K562 (cell line): ENCODE measurements around the gene ANKRD60. TPM values are rescaled to one million over a fixed set of nuclear protein-coding genes. Genes with fewer than 3 reads are reported as not detected.

Experiments
- ATAC-seq: fragments of 200-7000 bp; cut with Tn5 transposase; 3 replicates; pipeline ENCODE4 v1.9.1; 2020; ENCODE audit warnings: moderate library complexity
- BruUV-seq: library from RNA; stranded (reverse); fragments of 400-500 nt; replicated peaks from 2 replicates; lab custom pipeline; 2021; lab: Mats Ljungman, UMichigan
- CTCF ChIA-PET: fragments of 300-600 bp; formaldehyde crosslinking; extraction: SDS; loops from one replicate; lab custom pipeline; 2021; ENCODE audit warnings: low intra/inter-chr PET ratio; lab: Yijun Ruan, JAX
- POLR2A ChIA-PET: fragments of 300-600, 350-650 bp; sonication (Branson Sonifier 250); formaldehyde crosslinking; extraction: SDS; loops from one replicate; lab custom pipeline; 2021; ENCODE audit warnings: antibody characterized with exemption, inconsistent platforms; lab: Yijun Ruan, JAX
- DNase-seq, 4 experiments: peaks; one replicate each; pipeline versions ENCODE4 v3.0.0 to v3.0.0-alpha.2; 2011 to 2018; ENCODE audit warnings: low spot score in 3 of 4, mixed read lengths in 3 of 4; ENCODE audit errors: extremely low read depth in 1 of 4
- FAIRE-seq: peaks from 2 replicates; lab custom pipeline; 2011; peaks lifted over from hg19 to GRCh38; lab: Jason Lieb, UNC
- H2AFZ ChIP-seq: 2 replicates; pipeline ENCODE4 v1.6.0; 2011; ENCODE audit warnings: low read depth, low read length, control low read depth, inconsistent platforms
- H3K27ac ChIP-seq: fragments of 200-600 bp; 3 replicates; pipeline ENCODE4 v1.8.0; 2011; ENCODE audit warnings: low read depth, mild to moderate bottlenecking, control low read depth, inconsistent platforms, low read length, moderate library complexity, mixed read lengths; ENCODE audit errors: extremely low read depth
- H3K27me3 ChIP-seq, 2 experiments: fragments of 300-600 bp in 1 of 2; 2 replicates in 1 of 2; 3 replicates in 1 of 2; pipeline versions ENCODE4 v1.6.0 to v1.8.0; 2011; ENCODE audit warnings: inconsistent platforms in 2 of 2, low read length in 2 of 2, mild to moderate bottlenecking in 1 of 2, mixed read lengths in 1 of 2, moderate library complexity in 1 of 2; ENCODE audit not compliant: control insufficient read depth in 2 of 2, insufficient read depth in 2 of 2
- H3K36me3 ChIP-seq: fragments of 300-600 bp; 3 replicates; pipeline ENCODE4 v1.8.0; 2011; ENCODE audit warnings: mild to moderate bottlenecking, low read length, inconsistent platforms; ENCODE audit not compliant: control insufficient read depth, insufficient read depth
- H3K4me1 ChIP-seq, 2 experiments: fragments of 200-600 bp in 1 of 2; replicated peaks in 1 of 2; 2 replicates in 1 of 2; 3 replicates in 1 of 2; pipeline versions ENCODE4 v1.5.1 to v1.8.0; 2011; ENCODE audit warnings: inconsistent platforms in 2 of 2, low read length in 2 of 2, mild to moderate bottlenecking in 1 of 2, mixed read lengths in 1 of 2, moderate library complexity in 1 of 2; ENCODE audit not compliant: control insufficient read depth in 2 of 2, insufficient read depth in 2 of 2
- H3K4me2 ChIP-seq: 2 replicates; pipeline ENCODE4 v1.6.1; 2011; ENCODE audit warnings: low read length, control low read depth, inconsistent platforms, mixed read lengths; ENCODE audit not compliant: insufficient read depth
- H3K4me3 ChIP-seq: fragments of 200-600 bp; sonication (generic), shearing (Covaris generic); 2 replicates; pipeline ENCODE4 v1.5.1; 2016; ENCODE audit warnings: control low read depth, inconsistent platforms
- H3K79me2 ChIP-seq: fragments of 200-600 bp; 3 replicates; pipeline ENCODE4 v1.8.0; 2011; ENCODE audit warnings: low read length, inconsistent platforms; ENCODE audit not compliant: control insufficient read depth, insufficient read depth
- H3K9ac ChIP-seq, 2 experiments: 2 replicates each; pipeline versions ENCODE4 v1.6.0 to v1.6.1; 2011; ENCODE audit warnings: low read depth in 2 of 2, low read length in 2 of 2, control low read depth in 1 of 2, inconsistent platforms in 1 of 2, mild to moderate bottlenecking in 1 of 2, mixed read lengths in 1 of 2; ENCODE audit not compliant: insufficient read depth in 1 of 2
- H3K9me1 ChIP-seq: one replicate; pipeline ENCODE4 v1.6.0; 2011; ENCODE audit warnings: inconsistent platforms, mild to moderate bottlenecking, low read length, moderate library complexity; ENCODE audit not compliant: control insufficient read depth, insufficient read depth
- H3K9me3 ChIP-seq: replicated peaks from 2 replicates; pipeline ENCODE4 v1.5.1; 2011; ENCODE audit warnings: low read depth, low read length, inconsistent platforms; ENCODE audit not compliant: control insufficient read depth, insufficient read depth
- H4K20me1 ChIP-seq: replicated peaks from 2 replicates; pipeline ENCODE4 v1.6.1; 2011; ENCODE audit warnings: low read length, inconsistent platforms, mixed read lengths; ENCODE audit not compliant: control insufficient read depth, insufficient read depth
- CREB1 ChIP-seq, 2 experiments: sonication (generic) in 1 of 2; formaldehyde crosslinking in 1 of 2; IDR thresholded peaks; 2 replicates each; pipeline versions ENCODE4 v1.6.1 to v1.8.0; 2012 to 2022; ENCODE audit warnings: inconsistent platforms in 1 of 2, mild to moderate bottlenecking in 1 of 2, missing genetic modification reagents in 1 of 2, moderate library complexity in 1 of 2
- POLR2G ChIP-seq: fragments of 200-400 bp; formaldehyde crosslinking; IDR thresholded peaks from 2 replicates; pipeline ENCODE4 v1.6.1; 2017; ENCODE audit warnings: low read depth, mild to moderate bottlenecking, antibody characterized with exemption, low read length, moderate library complexity
- PRMT5 ChIP-seq: sonication (generic); formaldehyde crosslinking; IDR thresholded peaks from 2 replicates; pipeline ENCODE4 v1.5.0; 2020; ENCODE audit warnings: missing genetic modification reagents
- U2AF1 ChIP-seq: fragments of 200-400 bp; formaldehyde crosslinking; optimal IDR thresholded peaks from 2 replicates; pipeline ENCODE3; 2017; ENCODE audit warnings: mild to moderate bottlenecking, low read depth, low read length, moderate library complexity
- ZC3H4 ChIP-seq: sonication (generic); formaldehyde crosslinking; IDR thresholded peaks from 2 replicates; pipeline ENCODE4 v1.9.0; 2021; ENCODE audit warnings: missing genetic modification reagents, borderline replicate concordance
- WGBS: fragments of 100-300 bp; shearing (Covaris generic); methylation state at CpG from one replicate; pipeline ENCODE4 v1.1.6; 2016; ENCODE audit warnings: low coverage, mixed read lengths; ENCODE audit not compliant: insufficient coverage; ENCODE audit errors: missing lambda C conversion rate; 5-methylcytosine and 5-hydroxymethylcytosine counted together
- in situ Hi-C: fragments of 300-500 bp; cut with MboI; formaldehyde crosslinking; loops from 4 replicates; pipeline ENCODE4 v1.15.0; 2018; ENCODE audit warnings: inconsistent platforms, mixed read lengths
- intact Hi-C: fragments of 100-400 bp; cut with micrococcal nuclease; formaldehyde crosslinking; loops from 2 replicates; pipeline ENCODE4 v1.14.2; 2022
- polyA plus RNA-seq, 8 experiments: library from polyadenylated mRNA; depleted of rRNA in 4 of 8; stranded (reverse) in 5 of 8; unstranded in 3 of 8; fragments of >200 nt; fragmentation: Nextera tagmentation in 2 of 8; fragmentation: Illumina TruSeq in 1 of 8; extraction: Ambion mirVana in 2 of 8; extraction: Trizol in 1 of 8; gene quantifications; 2 replicates each; pipeline versions ENCODE4 v1.2.1 to v1.2.3, GENCODE V29; 2011 to 2014; ENCODE audit warnings: inconsistent platforms in 1 of 8, missing spikeins in 1 of 8
- total RNA-seq, 7 experiments: library from RNA; depleted of rRNA in 6 of 7; stranded (reverse); fragments of >200 nt in 6 of 7; fragmentation: Illumina TruSeq in 2 of 7; extraction: Trizol in 2 of 7; gene quantifications; 2 replicates each; pipeline versions ENCODE4 v1.2.1 to v1.2.3, GENCODE V29; 2011 to 2021; ENCODE audit warnings: low replicate concordance in 1 of 7
- TF ChIP-seq, protein P1 (sequence below), 2 experiments: IDR thresholded peaks in 1 of 2; conservative IDR thresholded peaks in 1 of 2; 2 replicates each; pipeline ENCODE4 v1.6.1; 2016; ENCODE audit warnings: low read depth in 2 of 2, mild to moderate bottlenecking in 1 of 2, missing compliant biosample characterization in 1 of 2, missing genetic modification characterization in 1 of 2, moderate library complexity in 1 of 2
- TF ChIP-seq, protein P2 (sequence below): fragments of 250-450 bp; sonication (Bioruptor Pico); IDR thresholded peaks from 2 replicates; pipeline ENCODE4 v1.4.0; 2020; ENCODE audit warnings: mild to moderate bottlenecking

ANKRD60 gene
- total and polyA plus RNA-seq, 9 of the 15 experiments (the other 6 are each of a cell fraction or from before 2014, with no cell fraction given), result not detected

DNA sequence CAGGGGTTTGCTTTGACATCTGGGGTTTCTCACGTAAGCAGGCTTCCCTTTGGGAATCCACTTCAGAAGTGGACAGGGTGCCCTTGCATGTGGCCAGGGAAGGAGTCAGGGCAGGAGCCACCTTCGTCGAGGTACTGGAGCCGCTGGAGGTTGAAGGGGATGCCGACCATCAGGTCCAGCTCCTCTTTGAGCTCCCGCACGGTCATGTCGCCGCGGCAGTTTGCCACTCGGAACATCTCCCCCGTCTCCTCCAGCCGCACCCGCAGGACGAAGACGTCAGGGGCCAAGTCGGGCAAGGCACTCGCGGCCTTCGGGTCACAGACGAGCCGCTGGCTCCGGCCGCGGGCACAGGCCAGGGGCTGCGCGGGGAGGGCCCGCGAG, 360 bp downstream of the ANKRD60 start:
- H3K4me3 ChIP-seq, result no peak overlapping the region
- in situ Hi-C loops (loop anchor here (25.0 kb wide), 2 partner anchors 409 to 584 kb away; no protein-coding TSS in a partner anchor), intact Hi-C loops (no loop called here)
- H3K79me2 ChIP-seq, result no peaks in the 10 kb centered on the region
- FAIRE-seq (no peak), DNase-seq (no peak), ATAC-seq (no peak)
- H3K27me3 ChIP-seq, result peaks cover 48 to 56% of the 10 kb centered on the region in 2 experiments
- peaks cover 0 to 8% of the 10 kb centered on the region in 2 experiments; a peak in 2 of 5 replicates for H3K4me1 ChIP-seq
- POLR2A ChIA-PET, result no interaction called here
- no peak overlapping the region for H3K4me2 ChIP-seq
- no peaks in the 10 kb centered on the region for H3K36me3 ChIP-seq
- 0 out of 2 replicates have a peak, but pooled peaks cover 4% of the 10 kb centered on the region for H4K20me1 ChIP-seq
- H3K9me1 ChIP-seq, result no peaks in the 10 kb centered on the region
- TF ChIP-seq, protein P1, sequence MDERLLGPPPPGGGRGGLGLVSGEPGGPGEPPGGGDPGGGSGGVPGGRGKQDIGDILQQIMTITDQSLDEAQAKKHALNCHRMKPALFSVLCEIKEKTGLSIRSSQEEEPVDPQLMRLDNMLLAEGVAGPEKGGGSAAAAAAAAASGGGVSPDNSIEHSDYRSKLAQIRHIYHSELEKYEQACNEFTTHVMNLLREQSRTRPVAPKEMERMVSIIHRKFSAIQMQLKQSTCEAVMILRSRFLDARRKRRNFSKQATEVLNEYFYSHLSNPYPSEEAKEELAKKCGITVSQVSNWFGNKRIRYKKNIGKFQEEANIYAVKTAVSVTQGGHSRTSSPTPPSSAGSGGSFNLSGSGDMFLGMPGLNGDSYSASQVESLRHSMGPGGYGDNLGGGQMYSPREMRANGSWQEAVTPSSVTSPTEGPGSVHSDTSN (CRISPR knock-in tag; IDR thresholded peaks at IDR 0.05; ENCODE audit: low read depth), result no peak
- TF ChIP-seq, protein P1 (tag; conservative IDR thresholded peaks at IDR 0.05; ENCODE audit: low read depth), result no peak
- TF ChIP-seq CREB1 (IDR thresholded peaks at IDR 0.05) (no peak), CREB1 (CRISPR knock-in tag; IDR thresholded peaks at IDR 0.05) (no peak), POLR2G (peak; percentile 49; the same call in 1 of the 2 replicates), PRMT5 (CRISPR knock-in tag) (no peak), ZC3H4 (CRISPR knock-in tag) (no peak), U2AF1 (no peak)
- TF ChIP-seq, protein P2, sequence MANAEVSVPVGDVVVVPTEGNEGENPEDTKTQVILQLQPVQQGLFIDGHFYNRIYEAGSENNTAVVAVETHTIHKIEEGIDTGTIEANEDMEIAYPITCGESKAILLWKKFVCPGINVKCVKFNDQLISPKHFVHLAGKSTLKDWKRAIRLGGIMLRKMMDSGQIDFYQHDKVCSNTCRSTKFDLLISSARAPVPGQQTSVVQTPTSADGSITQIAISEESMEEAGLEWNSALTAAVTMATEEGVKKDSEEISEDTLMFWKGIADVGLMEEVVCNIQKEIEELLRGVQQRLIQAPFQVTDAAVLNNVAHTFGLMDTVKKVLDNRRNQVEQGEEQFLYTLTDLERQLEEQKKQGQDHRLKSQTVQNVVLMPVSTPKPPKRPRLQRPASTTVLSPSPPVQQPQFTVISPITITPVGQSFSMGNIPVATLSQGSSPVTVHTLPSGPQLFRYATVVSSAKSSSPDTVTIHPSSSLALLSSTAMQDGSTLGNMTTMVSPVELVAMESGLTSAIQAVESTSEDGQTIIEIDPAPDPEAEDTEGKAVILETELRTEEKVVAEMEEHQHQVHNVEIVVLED (CRISPR knock-in tag), result no peak
- no TSS peak for BruUV-seq
- H3K27ac ChIP-seq, result no peak overlapping the region
- no peak overlapping the region for H3K9ac ChIP-seq
- 23% methylated on average over 17 of the region's 29 CpGs for WGBS
- no peak overlapping the region for H2AFZ ChIP-seq
- CTCF ChIA-PET, result interaction anchor here (0.6 kb wide), 1 partner anchor 425 kb away, joined by 3 read pairs; no protein-coding TSS in a partner anchor
- H3K9me3 ChIP-seq, result no peaks in the 10 kb centered on the region
